ENCODE results near the gene RAMP3. TPM values are rescaled to one million over a fixed set of nuclear protein-coding genes. Genes with fewer than 3 reads are reported as not detected.

RAMP3 gene
- total and polyA plus RNA-seq, 2 donors (not counting 1 experiment from before 2014, with no cell fraction given), result not detected

GRCh38 chr7:45111298-45112223, 46.0 kb upstream of the RAMP3 start, which contains the start of gene TBRG4:
Gene TBRG4 (minus strand): TSS chr7:45111697. CDS start chr7:45109237, 2,460 bp downstream.
- H3K9ac ChIP-seq (ENCODE audit: low read length), result peak within 1 kb of the TSS; percentile 85
- H3K27me3 Mint-ChIP-seq, result no peaks in the 10 kb centered on the region
- TF ChIP-seq CTCF (IDR thresholded peaks at IDR 0.05), result no peak
- TF ChIP-seq EZH2 (IDR thresholded peaks at IDR 0.05; ENCODE audit: borderline replicate concordance, insufficient read depth, low read depth, low read length, poor library complexity, severe bottlenecking), result no peak
- H3K9me3 ChIP-seq (ENCODE audit: control extremely low read depth in 1 of 3, control insufficient read depth in 2 of 3, insufficient read depth in 1 of 3, low read length in 2 of 3), result no peaks in the 10 kb centered on the region
- H2AFZ ChIP-seq (ENCODE audit: insufficient read depth, low read depth, low read length, poor library complexity, severe bottlenecking), result peak within 1 kb of the TSS; percentile 98
- peaks cover 28% of the 10 kb centered on the region for H4K20me1 ChIP-seq (ENCODE audit: control insufficient read depth, insufficient read depth, low read length, poor library complexity, severe bottlenecking)
- ATAC-seq (ENCODE audit: low read depth) (peak; percentile 94), DNase-seq (peak; percentile 96)
- H3K27ac ChIP-seq (ENCODE audit: low read length in 2 of 2), result peak within 1 kb of the TSS; percentile 91 to 98
- no peaks in the 10 kb centered on the region for H3K27me3 ChIP-seq (replicated peaks in 1 of 4; ENCODE audit: control extremely low read depth in 1 of 4, control insufficient read depth in 3 of 4, insufficient read depth in 4 of 4, low read length in 3 of 4)
- H3K36me3 ChIP-seq (replicated peaks in 1 of 2; ENCODE audit: control extremely low read depth in 1 of 2, control insufficient read depth in 1 of 2, extremely low read depth in 1 of 2, insufficient read depth in 2 of 2, low read length in 1 of 2), result peaks cover 0 to 27% of the 10 kb centered on the region in 2 experiments
- no peaks in the 10 kb centered on the region for H3K9me3 Mint-ChIP-seq (ENCODE audit: insufficient read depth)
- H3K79me2 ChIP-seq (ENCODE audit: control insufficient read depth, insufficient read depth, low read length), result peaks cover 53% of the 10 kb centered on the region
- peak within 1 kb of the TSS; percentile 91 for H3K4me2 ChIP-seq (replicated peaks; ENCODE audit: low read depth, low read length, poor library complexity, severe bottlenecking)
- H3K4me1 ChIP-seq (ENCODE audit: control insufficient read depth in 2 of 2, insufficient read depth in 2 of 2, low read length in 2 of 2), result peaks cover 22 to 38% of the 10 kb centered on the region in 2 donors
- H3K4me1 Mint-ChIP-seq, result peaks cover 40% of the 10 kb centered on the region
- POLR2A ChIA-PET, result interaction anchor here (0.5 to 1.6 kb wide), 7 partner anchors 77 to 263 kb away, joined by 3 to 7 read pairs (median 4); partner anchors contain the start of gene H2AZ2
- peak within 1 kb of the TSS; percentile 95 for H3K27ac Mint-ChIP-seq
- intact Hi-C loops (cut with micrococcal nuclease), result loop anchor here (1.0 to 2.0 kb wide), 13 partner anchors 25 to 1185 kb away; partner anchors contain the start of genes H2AZ2, MYO1G, NUDCD3 and OGDH
- 0% methylated on average over 59 of the region's 64 CpGs for WGBS (ENCODE audit: insufficient coverage)
- CTCF ChIA-PET, result interaction anchor here (0.9 to 2.2 kb wide), 8 partner anchors 24 to 313 kb away, joined by 3 to 6 read pairs (median 4); partner anchors contain the start of gene CCM2
- H3K4me3 ChIP-seq (ENCODE audit: control extremely low read depth in 1 of 5, extremely low read depth in 1 of 5, insufficient read depth in 1 of 5, low read depth in 2 of 5, low read length in 4 of 5), result peak within 1 kb of the TSS; percentile 67 to 93 (median 72)
- H3K4me3 Mint-ChIP-seq, result peak within 1 kb of the TSS; percentile 91

All from B cell (primary cell).